HL-60 (cell line): ENCODE measurements around the gene FMN1.

Source experiments
- DNase-seq, 2 experiments: peaks; one replicate each; pipeline ENCODE4 v3.0.0-alpha.2; 2010 to 2020; ENCODE audit warnings: low read depth in 1 of 2, low spot score in 1 of 2
- H3K27ac ChIP-seq: fragments of 250-450 bp; sonication (Bioruptor Pico); replicated peaks from 2 replicates; pipeline ENCODE4 v1.5.1; 2020; ENCODE audit warnings: mild to moderate bottlenecking, moderate library complexity
- H3K27me3 ChIP-seq: fragments of 250-450 bp; sonication (Bioruptor Pico); 2 replicates; pipeline ENCODE4 v1.5.1; 2021; ENCODE audit warnings: mild to moderate bottlenecking, moderate library complexity; ENCODE audit not compliant: insufficient read depth, poor library complexity, severe bottlenecking
- H3K4me3 ChIP-seq: replicated peaks from 2 replicates; pipeline ENCODE4 v1.5.1; 2011; ENCODE audit warnings: mild to moderate bottlenecking, control low read depth, low read length; ENCODE audit not compliant: insufficient read depth
- GABPA ChIP-seq: IDR thresholded peaks from 2 replicates; pipeline ENCODE4 v1.6.1; 2012; ENCODE audit warnings: low read depth
- POLR2AphosphoS5 ChIP-seq: IDR thresholded peaks from 2 replicates; pipeline ENCODE4 v1.6.1; 2012; ENCODE audit warnings: low read depth
- SPI1 ChIP-seq: IDR thresholded peaks from 2 replicates; pipeline ENCODE4 v1.6.1; 2012; ENCODE audit warnings: low read depth, mild to moderate bottlenecking, borderline replicate concordance
- TF ChIP-seq, protein P1 (sequence below): IDR thresholded peaks from one replicate; pipeline ENCODE4 v1.5.1; 2011; ENCODE audit warnings: low read length, control low read depth, inconsistent platforms; ENCODE audit not compliant: insufficient read depth
- TF ChIP-seq, protein P2 (sequence below): IDR thresholded peaks from 2 replicates; pipeline ENCODE4 v1.6.1; 2012; ENCODE audit warnings: low read depth; ENCODE audit not compliant: insufficient replicate concordance

Gene FMN1

DNA sequence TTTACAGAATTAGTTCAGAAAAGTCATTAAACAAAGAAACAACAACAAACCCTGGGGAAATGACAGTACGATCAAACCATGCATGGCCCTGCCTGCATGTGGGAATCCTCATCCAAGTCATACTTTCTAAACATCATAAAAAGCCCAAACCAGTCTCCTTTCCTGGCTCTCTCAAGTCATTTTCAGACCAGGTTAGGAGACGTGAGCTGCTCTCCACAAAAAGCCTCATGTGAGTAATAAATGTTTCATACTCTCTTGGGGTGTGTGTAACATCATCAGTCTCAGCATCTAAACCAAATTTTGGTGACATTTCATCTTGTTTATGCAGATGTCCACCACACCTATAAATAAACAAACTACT lies 457.8 kb downstream of the FMN1 start:
- Histone ChIP-seq H3K27me3 (peaks cover 11% of the 10 kb centered on the region), H3K27ac (no peak overlapping the region), H3K4me3 (no peak overlapping the region)
- TF ChIP-seq, protein P1, sequence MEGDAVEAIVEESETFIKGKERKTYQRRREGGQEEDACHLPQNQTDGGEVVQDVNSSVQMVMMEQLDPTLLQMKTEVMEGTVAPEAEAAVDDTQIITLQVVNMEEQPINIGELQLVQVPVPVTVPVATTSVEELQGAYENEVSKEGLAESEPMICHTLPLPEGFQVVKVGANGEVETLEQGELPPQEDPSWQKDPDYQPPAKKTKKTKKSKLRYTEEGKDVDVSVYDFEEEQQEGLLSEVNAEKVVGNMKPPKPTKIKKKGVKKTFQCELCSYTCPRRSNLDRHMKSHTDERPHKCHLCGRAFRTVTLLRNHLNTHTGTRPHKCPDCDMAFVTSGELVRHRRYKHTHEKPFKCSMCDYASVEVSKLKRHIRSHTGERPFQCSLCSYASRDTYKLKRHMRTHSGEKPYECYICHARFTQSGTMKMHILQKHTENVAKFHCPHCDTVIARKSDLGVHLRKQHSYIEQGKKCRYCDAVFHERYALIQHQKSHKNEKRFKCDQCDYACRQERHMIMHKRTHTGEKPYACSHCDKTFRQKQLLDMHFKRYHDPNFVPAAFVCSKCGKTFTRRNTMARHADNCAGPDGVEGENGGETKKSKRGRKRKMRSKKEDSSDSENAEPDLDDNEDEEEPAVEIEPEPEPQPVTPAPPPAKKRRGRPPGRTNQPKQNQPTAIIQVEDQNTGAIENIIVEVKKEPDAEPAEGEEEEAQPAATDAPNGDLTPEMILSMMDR: no peak
- TF ChIP-seq SPI1 (no peak), POLR2AphosphoS5 (no peak), GABPA (no peak)
- TF ChIP-seq, protein P2, sequence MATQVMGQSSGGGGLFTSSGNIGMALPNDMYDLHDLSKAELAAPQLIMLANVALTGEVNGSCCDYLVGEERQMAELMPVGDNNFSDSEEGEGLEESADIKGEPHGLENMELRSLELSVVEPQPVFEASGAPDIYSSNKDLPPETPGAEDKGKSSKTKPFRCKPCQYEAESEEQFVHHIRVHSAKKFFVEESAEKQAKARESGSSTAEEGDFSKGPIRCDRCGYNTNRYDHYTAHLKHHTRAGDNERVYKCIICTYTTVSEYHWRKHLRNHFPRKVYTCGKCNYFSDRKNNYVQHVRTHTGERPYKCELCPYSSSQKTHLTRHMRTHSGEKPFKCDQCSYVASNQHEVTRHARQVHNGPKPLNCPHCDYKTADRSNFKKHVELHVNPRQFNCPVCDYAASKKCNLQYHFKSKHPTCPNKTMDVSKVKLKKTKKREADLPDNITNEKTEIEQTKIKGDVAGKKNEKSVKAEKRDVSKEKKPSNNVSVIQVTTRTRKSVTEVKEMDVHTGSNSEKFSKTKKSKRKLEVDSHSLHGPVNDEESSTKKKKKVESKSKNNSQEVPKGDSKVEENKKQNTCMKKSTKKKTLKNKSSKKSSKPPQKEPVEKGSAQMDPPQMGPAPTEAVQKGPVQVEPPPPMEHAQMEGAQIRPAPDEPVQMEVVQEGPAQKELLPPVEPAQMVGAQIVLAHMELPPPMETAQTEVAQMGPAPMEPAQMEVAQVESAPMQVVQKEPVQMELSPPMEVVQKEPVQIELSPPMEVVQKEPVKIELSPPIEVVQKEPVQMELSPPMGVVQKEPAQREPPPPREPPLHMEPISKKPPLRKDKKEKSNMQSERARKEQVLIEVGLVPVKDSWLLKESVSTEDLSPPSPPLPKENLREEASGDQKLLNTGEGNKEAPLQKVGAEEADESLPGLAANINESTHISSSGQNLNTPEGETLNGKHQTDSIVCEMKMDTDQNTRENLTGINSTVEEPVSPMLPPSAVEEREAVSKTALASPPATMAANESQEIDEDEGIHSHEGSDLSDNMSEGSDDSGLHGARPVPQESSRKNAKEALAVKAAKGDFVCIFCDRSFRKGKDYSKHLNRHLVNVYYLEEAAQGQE: no peak
- DNase-seq: no peak

DNA sequence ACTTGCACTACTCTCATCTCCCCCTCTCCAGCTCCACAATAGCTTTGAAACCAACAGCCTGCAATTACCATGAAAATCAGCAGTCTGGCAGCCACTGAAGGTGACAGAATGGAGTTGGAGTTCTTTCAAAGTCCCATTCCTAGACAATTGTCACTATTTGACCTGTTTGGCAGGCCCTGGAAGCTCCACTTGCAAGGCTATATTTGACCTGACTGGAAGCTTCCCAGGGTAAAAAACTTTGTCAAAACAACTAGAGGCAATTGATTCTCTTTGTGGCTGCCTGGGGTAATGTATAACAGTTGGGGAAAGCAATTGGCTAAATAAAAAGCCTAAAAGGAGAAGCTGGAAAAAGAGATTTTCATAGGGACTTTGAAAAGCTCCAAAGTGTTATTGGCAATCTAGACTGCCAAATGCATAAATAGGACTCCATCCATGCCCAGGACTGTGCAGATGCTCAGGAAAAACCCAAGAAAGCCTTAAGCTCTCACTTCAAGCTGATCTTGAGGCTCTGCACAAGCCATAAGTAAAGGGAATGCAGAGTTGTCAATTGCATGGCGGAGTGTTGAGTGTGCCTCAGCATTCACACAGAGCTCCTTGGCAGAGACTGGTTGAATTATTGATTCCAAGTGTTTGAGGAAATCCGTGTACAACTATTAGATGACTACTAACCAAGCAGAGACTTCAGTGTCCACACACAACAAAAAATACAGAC lies 458.4 kb downstream of the FMN1 start:
- no peak for DNase-seq
- peaks cover 16% of the 10 kb centered on the region for H3K27me3 ChIP-seq
- TF ChIP-seq POLR2AphosphoS5 (no peak), SPI1 (no peak), GABPA (no peak)
- TF ChIP-seq, protein P2: no peak
- TF ChIP-seq, protein P1: no peak
- no peak overlapping the region for H3K4me3 ChIP-seq
- no peak overlapping the region for H3K27ac ChIP-seq

DNA sequence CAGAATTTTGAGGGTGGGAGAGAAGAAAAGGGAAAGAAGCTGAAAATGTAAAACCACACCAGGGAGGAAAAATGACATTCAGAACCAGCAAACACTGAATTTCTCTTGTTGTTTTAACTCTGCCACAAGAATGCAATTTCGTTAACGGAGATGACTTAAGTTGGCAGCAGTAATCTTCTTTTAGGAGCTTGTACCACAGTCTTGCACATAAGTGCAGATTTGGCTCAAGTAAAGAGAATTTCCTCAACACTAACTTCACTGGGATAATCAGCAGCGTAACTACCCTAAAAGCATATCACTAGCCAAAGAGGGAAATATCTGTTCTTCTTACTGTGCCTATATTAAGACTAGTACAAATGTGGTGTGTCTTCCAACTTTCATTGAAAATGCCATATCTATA lies 461.2 kb downstream of the FMN1 start:
- Histone ChIP-seq H3K27ac (no peak overlapping the region), H3K4me3 (no peak overlapping the region), H3K27me3 (peaks cover 18% of the 10 kb centered on the region)
- TF ChIP-seq SPI1: no peak
- TF ChIP-seq, protein P1: no peak
- no peak for TF ChIP-seq POLR2AphosphoS5
- TF ChIP-seq, protein P2: no peak
- TF ChIP-seq GABPA: no peak
- DNase-seq: no peak
